GM12878 (cell line): ENCODE measurements around the gene CD200R1L. TPM values are rescaled to one million over a fixed set of nuclear protein-coding genes. Genes with fewer than 3 reads are reported as not detected.

ENCODE experiments used
- ATAC-seq: fragments of 200-7000 bp; cut with Tn5 transposase; 3 replicates; pipeline ENCODE4 v1.9.1; 2020; ENCODE audit warnings: mild to moderate bottlenecking, moderate library complexity
- BruUV-seq: library from RNA; stranded (reverse); fragments of 400-500 nt; replicated peaks from 2 replicates; lab custom pipeline; 2021; lab: Mats Ljungman, UMichigan
- CTCF ChIA-PET: fragments of 300-600 bp; sonication (Branson Sonifier 250); formaldehyde crosslinking; extraction: SDS; loops from one replicate; lab custom pipeline; 2021; ENCODE audit warnings: inconsistent platforms; lab: Yijun Ruan, JAX
- POLR2A ChIA-PET: fragments of 350-600 bp; formaldehyde crosslinking; extraction: SDS; loops from one replicate; lab custom pipeline; 2021; ENCODE audit warnings: inconsistent platforms; lab: Charles Lee
- RAD21 ChIA-PET: fragments of 300-600 bp; sonication (Branson Sonifier 250); formaldehyde crosslinking; loops from one replicate; lab custom pipeline; 2023; ENCODE audit warnings: antibody characterized with exemption; ENCODE audit not compliant: unreplicated experiment; lab: Charles Lee
- SMC1A ChIA-PET: fragments of 300-600 bp; sonication (Branson Sonifier 250); formaldehyde crosslinking; loops from one replicate; lab custom pipeline; 2023; ENCODE audit not compliant: unreplicated experiment, uncharacterized antibody; lab: Charles Lee
- DNase-seq: peaks from one replicate; pipeline ENCODE4 v3.0.0-alpha.2; 2011; ENCODE audit warnings: low read depth, low spot score
- FAIRE-seq: peaks from 3 replicates; lab custom pipeline; 2011; peaks lifted over from hg19 to GRCh38; lab: Jason Lieb, UNC
- H2AFZ ChIP-seq: 2 replicates; pipeline ENCODE4 v1.6.0; 2011; ENCODE audit warnings: low read depth, low read length, control low read depth; ENCODE audit not compliant: control insufficient read depth
- H3K27ac ChIP-seq: 2 replicates; pipeline ENCODE4 v1.5.1; 2011; ENCODE audit warnings: control low read depth; ENCODE audit not compliant: control insufficient read depth, insufficient read depth
- H3K27me3 ChIP-seq, 2 experiments: replicated peaks in 1 of 2; 2 replicates each; pipeline versions ENCODE4 v1.6.0 to v1.6.1; 2011; ENCODE audit warnings: low read length in 1 of 2; ENCODE audit not compliant: control insufficient read depth in 2 of 2, insufficient read depth in 2 of 2
- H3K36me3 ChIP-seq, 2 experiments: 2 replicates each; pipeline ENCODE4 v1.5.1; 2011; ENCODE audit warnings: low read length in 1 of 2; ENCODE audit not compliant: control insufficient read depth in 2 of 2, insufficient read depth in 2 of 2
- H3K4me1 ChIP-seq: 2 replicates; pipeline ENCODE4 v1.6.1; 2011; ENCODE audit warnings: mild to moderate bottlenecking, low read length, moderate library complexity, mixed read lengths; ENCODE audit not compliant: control insufficient read depth, insufficient read depth
- H3K4me2 ChIP-seq: 2 replicates; pipeline ENCODE4 v1.6.0; 2011; ENCODE audit warnings: control low read depth; ENCODE audit not compliant: control insufficient read depth, insufficient read depth
- H3K4me3 ChIP-seq: fragments of 200-600 bp; sonication (generic); 2 replicates; pipeline ENCODE4 v1.5.1; 2016
- H3K79me2 ChIP-seq: 2 replicates; pipeline ENCODE4 v1.6.0; 2011; ENCODE audit warnings: low read length; ENCODE audit not compliant: control insufficient read depth, insufficient read depth
- H3K9ac ChIP-seq: 2 replicates; pipeline ENCODE4 v1.8.0; 2011; ENCODE audit warnings: low read length, control low read depth, mixed read lengths; ENCODE audit not compliant: control insufficient read depth, insufficient read depth
- H3K9me3 ChIP-seq: replicated peaks from 3 replicates; pipeline ENCODE4 v1.5.1; 2011; ENCODE audit warnings: mild to moderate bottlenecking, low read length; ENCODE audit not compliant: control insufficient read depth, insufficient read depth
- H4K20me1 ChIP-seq: 2 replicates; pipeline ENCODE4 v1.6.0; 2011; ENCODE audit not compliant: control insufficient read depth, insufficient read depth
- EZH2 ChIP-seq: IDR thresholded peaks from 2 replicates; pipeline ENCODE4 v1.6.1; 2012; ENCODE audit warnings: low read depth, mild to moderate bottlenecking, control low read depth, inconsistent platforms, low read length, borderline replicate concordance; ENCODE audit not compliant: control insufficient read depth
- IRF3 ChIP-seq: fragments of 450-650 bp; IDR thresholded peaks from 2 replicates; pipeline ENCODE4 v1.6.1; 2014; ENCODE audit warnings: mild to moderate bottlenecking
- JUNB ChIP-seq: IDR thresholded peaks from 2 replicates; pipeline ENCODE4 v1.6.1; 2016; ENCODE audit warnings: antibody characterized with exemption, mild to moderate bottlenecking
- NR2C2 ChIP-seq: IDR thresholded peaks from 2 replicates; pipeline ENCODE4 v1.6.1; 2011; ENCODE audit warnings: borderline replicate concordance, low read depth; ENCODE audit not compliant: control insufficient read depth, insufficient read length
- POU2F2 ChIP-seq: IDR thresholded peaks from 3 replicates; pipeline ENCODE4 v1.6.1; 2011; ENCODE audit warnings: low read depth, mild to moderate bottlenecking, low read length, borderline replicate concordance
- RBBP5 ChIP-seq: fragments of 200-600 bp; sonication (generic); conservative IDR thresholded peaks from 2 replicates; pipeline ENCODE4 v1.6.1; 2016
- RELA ChIP-seq: fragments of 450-650 bp; IDR thresholded peaks from 2 replicates; pipeline ENCODE4 v1.8.0; 2014; ENCODE audit warnings: borderline replicate concordance; ENCODE audit not compliant: partially characterized antibody
- TCF7 ChIP-seq: IDR thresholded peaks from 2 replicates; pipeline ENCODE4 v1.6.1; 2014; ENCODE audit warnings: antibody characterized with exemption, borderline replicate concordance
- WGBS: methylation state at CpG from one replicate; pipeline ENCODE4 v1.1.6; 2016; ENCODE audit warnings: low lambda C conversion rate; ENCODE audit not compliant: insufficient replicate concordance, insufficient coverage; ENCODE audit errors: missing lambda C conversion rate; 5-methylcytosine and 5-hydroxymethylcytosine counted together
- in situ Hi-C: fragments of 300-500 bp; cut with MboI; formaldehyde crosslinking; loops from 9 replicates; pipeline ENCODE4 v1.14.3; 2018; ENCODE audit warnings: mixed read lengths
- intact Hi-C: fragments of 100-400 bp; cut with micrococcal nuclease; formaldehyde crosslinking; loops from one replicate; pipeline ENCODE4 v1.14.2; 2022; ENCODE audit not compliant: unreplicated experiment
- polyA plus RNA-seq, 11 experiments: library from polyadenylated mRNA; depleted of rRNA in 4 of 11; unstranded in 6 of 11; stranded (reverse) in 5 of 11; fragments of >200 nt; fragmentation: Nextera tagmentation in 4 of 11; fragmentation: Illumina TruSeq in 1 of 11; extraction: Ambion mirVana in 4 of 11; extraction: Trizol in 1 of 11; gene quantifications; 1 replicate in 1 of 11; 2 replicates in 10 of 11; pipeline versions ENCODE4 v1.2.1 to v1.2.3, GENCODE V29; 2011 to 2016; ENCODE audit warnings: inconsistent platforms in 2 of 11, missing spikeins in 2 of 11, low read depth in 1 of 11
- total RNA-seq, 4 experiments: library from RNA; depleted of rRNA in 3 of 4; stranded (reverse); fragments of >200 nt in 3 of 4; fragmentation: Illumina TruSeq in 1 of 4; extraction: Trizol in 1 of 4; gene quantifications; 2 replicates each; pipeline versions ENCODE4 v1.2.1 to v1.2.3, GENCODE V29; 2013 to 2021
- TF ChIP-seq, protein P1 (sequence below): fragments of 450-650 bp; formaldehyde crosslinking; IDR thresholded peaks from 2 replicates; pipeline ENCODE4 v1.4.0; 2020; ENCODE audit warnings: mild to moderate bottlenecking, moderate library complexity

The CD200R1L gene
- total and polyA plus RNA-seq, 10 of the 15 experiments (the other 5 are each of a cell fraction or from before 2014, with no cell fraction given): 0.41 TPM; not detected in 9

DNA sequence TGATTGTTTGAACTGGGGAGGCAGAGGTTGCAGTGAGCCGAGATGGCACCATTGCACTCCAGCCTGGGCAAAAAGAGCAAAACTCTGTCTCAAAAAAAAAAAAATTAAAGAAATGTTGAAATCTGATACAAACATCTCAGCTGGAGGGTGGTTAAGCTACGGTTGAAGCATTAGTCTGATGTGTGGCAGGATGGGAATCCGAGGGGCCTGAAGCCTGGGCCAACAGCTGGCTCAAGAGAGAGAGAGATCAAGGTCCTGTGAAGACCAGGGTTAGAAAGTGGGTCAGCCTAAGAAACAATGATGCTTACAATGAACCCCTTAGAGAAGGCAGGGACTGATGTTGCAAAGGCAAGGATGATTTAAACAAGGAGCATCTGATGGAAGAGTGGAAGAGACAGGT, 69.8 kb downstream of the CD200R1L start:
- intact Hi-C loops: no loop called here

More for the DNA sequence above, 69.8 kb downstream of the CD200R1L start:
- H2AFZ ChIP-seq: no peak overlapping the region
- no peak overlapping the region for H3K9ac ChIP-seq
- no peak overlapping the region for H3K27ac ChIP-seq
- DNase-seq: no peak
- no TSS peak for BruUV-seq
- H3K4me2 ChIP-seq: no peak overlapping the region
- no peaks in the 10 kb centered on the region for H3K36me3 ChIP-seq
- H3K27me3 ChIP-seq: no peaks in the 10 kb centered on the region; a peak in 1 of 4 replicates
- ChIA-PET POLR2A (no interaction called here), RAD21 (no interaction called here)
- in situ Hi-C loops: no loop called here
- 96% methylated on average over 3 of the region's 3 CpGs for WGBS
- no peaks in the 10 kb centered on the region for H3K79me2 ChIP-seq
- TF ChIP-seq IRF3 (no peak), JUNB (no peak), RELA (no peak), POU2F2 (no peak), TCF7 (no peak), RBBP5 (no peak), NR2C2 (no peak), EZH2 (no peak)
- TF ChIP-seq, protein P1, sequence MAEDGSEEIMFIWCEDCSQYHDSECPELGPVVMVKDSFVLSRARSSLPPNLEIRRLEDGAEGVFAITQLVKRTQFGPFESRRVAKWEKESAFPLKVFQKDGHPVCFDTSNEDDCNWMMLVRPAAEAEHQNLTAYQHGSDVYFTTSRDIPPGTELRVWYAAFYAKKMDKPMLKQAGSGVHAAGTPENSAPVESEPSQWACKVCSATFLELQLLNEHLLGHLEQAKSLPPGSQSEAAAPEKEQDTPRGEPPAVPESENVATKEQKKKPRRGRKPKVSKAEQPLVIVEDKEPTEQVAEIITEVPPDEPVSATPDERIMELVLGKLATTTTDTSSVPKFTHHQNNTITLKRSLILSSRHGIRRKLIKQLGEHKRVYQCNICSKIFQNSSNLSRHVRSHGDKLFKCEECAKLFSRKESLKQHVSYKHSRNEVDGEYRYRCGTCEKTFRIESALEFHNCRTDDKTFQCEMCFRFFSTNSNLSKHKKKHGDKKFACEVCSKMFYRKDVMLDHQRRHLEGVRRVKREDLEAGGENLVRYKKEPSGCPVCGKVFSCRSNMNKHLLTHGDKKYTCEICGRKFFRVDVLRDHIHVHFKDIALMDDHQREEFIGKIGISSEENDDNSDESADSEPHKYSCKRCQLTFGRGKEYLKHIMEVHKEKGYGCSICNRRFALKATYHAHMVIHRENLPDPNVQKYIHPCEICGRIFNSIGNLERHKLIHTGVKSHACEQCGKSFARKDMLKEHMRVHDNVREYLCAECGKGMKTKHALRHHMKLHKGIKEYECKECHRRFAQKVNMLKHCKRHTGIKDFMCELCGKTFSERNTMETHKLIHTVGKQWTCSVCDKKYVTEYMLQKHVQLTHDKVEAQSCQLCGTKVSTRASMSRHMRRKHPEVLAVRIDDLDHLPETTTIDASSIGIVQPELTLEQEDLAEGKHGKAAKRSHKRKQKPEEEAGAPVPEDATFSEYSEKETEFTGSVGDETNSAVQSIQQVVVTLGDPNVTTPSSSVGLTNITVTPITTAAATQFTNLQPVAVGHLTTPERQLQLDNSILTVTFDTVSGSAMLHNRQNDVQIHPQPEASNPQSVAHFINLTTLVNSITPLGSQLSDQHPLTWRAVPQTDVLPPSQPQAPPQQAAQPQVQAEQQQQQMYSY (CRISPR knock-in tag): no peak
- TF ChIP-seq, all 136 proteins: peak for 0
- ChIA-PET SMC1A (interaction anchor here (1.1 to 1.3 kb wide), 3 partner anchors 29 to 182 kb away, joined by 3 to 4 read pairs (median 3); no protein-coding TSS in a partner anchor), CTCF (no interaction called here)
- ATAC-seq (no peak), FAIRE-seq (no peak)
- H3K4me3 ChIP-seq: no peak overlapping the region
- 0 out of 2 replicates have a peak, but pooled peaks cover 5% of the 10 kb centered on the region for H3K4me1 ChIP-seq
- H3K9me3 ChIP-seq: no peaks in the 10 kb centered on the region
- H4K20me1 ChIP-seq: no peaks in the 10 kb centered on the region
